K562 (cell line): ENCODE results near the gene LMO2. TPM values are rescaled to one million over a fixed set of nuclear protein-coding genes. Genes with fewer than 3 reads are reported as not detected.

Experiments
- ETV1 ChIP-seq: fragments of 450-650 bp; conservative IDR thresholded peaks from 2 replicates; pipeline ENCODE4 v1.6.1; 2016; ENCODE audit warnings: missing genetic modification characterization, control low read depth, low read depth, missing compliant biosample characterization
- GABPB2 ChIP-seq: fragments of 250-450 bp; sonication (Bioruptor Pico); conservative IDR thresholded peaks from 2 replicates; pipeline ENCODE4 v1.5.1; 2021; ENCODE audit warnings: mild to moderate bottlenecking
- HSF4 ChIP-seq: fragments of 250-450 bp; sonication (Bioruptor Pico); IDR thresholded peaks from 2 replicates; pipeline ENCODE4 v2.1.2; 2022; ENCODE audit warnings: mild to moderate bottlenecking, moderate library complexity, borderline replicate concordance
- JUND ChIP-seq, 2 experiments: IDR thresholded peaks; 2 replicates in 1 of 2; 3 replicates in 1 of 2; pipeline ENCODE4 v1.6.1; 2011; ENCODE audit warnings: borderline replicate concordance in 2 of 2, low read depth in 2 of 2, low read length in 2 of 2, improper control_type of control experiment in 1 of 2, missing biosample characterization in 1 of 2, missing genetic modification characterization in 1 of 2, missing genetic modification reagents in 1 of 2
- NKRF ChIP-seq: fragments of 450-650 bp; IDR thresholded peaks from 2 replicates; pipeline ENCODE4 v1.6.1; 2016; ENCODE audit warnings: borderline replicate concordance
- OTX1 ChIP-seq: fragments of 450-650 bp; formaldehyde crosslinking; IDR thresholded peaks from 2 replicates; pipeline ENCODE4 v1.4.0; 2022; ENCODE audit warnings: mild to moderate bottlenecking
- PHF21A ChIP-seq: fragments of 450-650 bp; IDR thresholded peaks from 2 replicates; pipeline ENCODE4 v1.6.1; 2017; ENCODE audit warnings: low read depth, borderline replicate concordance
- SMAD4 ChIP-seq: fragments of 250-450 bp; sonication (Bioruptor Pico); conservative IDR thresholded peaks from 2 replicates; pipeline ENCODE4 v1.8.0; 2021; ENCODE audit warnings: inconsistent platforms, mild to moderate bottlenecking, moderate library complexity
- SPI1 ChIP-seq: IDR thresholded peaks from 2 replicates; pipeline ENCODE4 v1.6.1; 2011; ENCODE audit warnings: low read depth, low read length, control low read depth, borderline replicate concordance
- TCFL5 ChIP-seq: fragments of 250-450 bp; sonication (Bioruptor Pico); conservative IDR thresholded peaks from 2 replicates; pipeline ENCODE4 v1.6.1; 2021; ENCODE audit warnings: mild to moderate bottlenecking, moderate library complexity, matching md5 sums
- ZBTB17 ChIP-seq: fragments of 450-650 bp; formaldehyde crosslinking; IDR thresholded peaks from 2 replicates; pipeline ENCODE4 v1.4.0; 2020; ENCODE audit warnings: mild to moderate bottlenecking
- ZNF592 ChIP-seq: fragments of 450-650 bp; IDR thresholded peaks from 2 replicates; pipeline ENCODE4 v1.6.1; 2017; ENCODE audit warnings: antibody characterized with exemption, mild to moderate bottlenecking
- ZNF696 ChIP-seq: fragments of 250-450 bp; sonication (Bioruptor Pico); conservative IDR thresholded peaks from 2 replicates; pipeline ENCODE4 v1.4.0; 2020; ENCODE audit warnings: mild to moderate bottlenecking, moderate library complexity
- polyA plus RNA-seq, 8 experiments: library from polyadenylated mRNA; depleted of rRNA in 4 of 8; stranded (reverse) in 5 of 8; unstranded in 3 of 8; fragments of >200 nt; fragmentation: Nextera tagmentation in 2 of 8; fragmentation: Illumina TruSeq in 1 of 8; extraction: Ambion mirVana in 2 of 8; extraction: Trizol in 1 of 8; gene quantifications; 2 replicates each; pipeline versions ENCODE4 v1.2.1 to v1.2.3, GENCODE V29; 2011 to 2014; ENCODE audit warnings: inconsistent platforms in 1 of 8, missing spikeins in 1 of 8
- total RNA-seq, 7 experiments: library from RNA; depleted of rRNA in 6 of 7; stranded (reverse); fragments of >200 nt in 6 of 7; fragmentation: Illumina TruSeq in 2 of 7; extraction: Trizol in 2 of 7; gene quantifications; 2 replicates each; pipeline versions ENCODE4 v1.2.1 to v1.2.3, GENCODE V29; 2011 to 2021; ENCODE audit warnings: low replicate concordance in 1 of 7
- TF ChIP-seq, protein P1 (sequence below): fragments of 450-650 bp; conservative IDR thresholded peaks from 2 replicates; pipeline ENCODE4 v1.6.1; 2016; ENCODE audit warnings: missing genetic modification characterization, low read depth, mild to moderate bottlenecking, missing compliant biosample characterization, moderate library complexity
- TF ChIP-seq, protein P2 (sequence below): sonication (generic); formaldehyde crosslinking; IDR thresholded peaks from 2 replicates; pipeline ENCODE4 v1.5.0; 2020; ENCODE audit warnings: missing genetic modification reagents
- TF ChIP-seq, protein P3 (sequence below): fragments of 250-450 bp; sonication (Bioruptor Pico); IDR thresholded peaks from 2 replicates; pipeline ENCODE4 v1.8.0; 2021; ENCODE audit warnings: moderate library complexity, mild to moderate bottlenecking, inconsistent platforms

LMO2 gene
- total and polyA plus RNA-seq, 9 of the 15 experiments (the other 6 are each of a cell fraction or from before 2014, with no cell fraction given): 6.9 to 126 (median 91.5) TPM

DNA sequence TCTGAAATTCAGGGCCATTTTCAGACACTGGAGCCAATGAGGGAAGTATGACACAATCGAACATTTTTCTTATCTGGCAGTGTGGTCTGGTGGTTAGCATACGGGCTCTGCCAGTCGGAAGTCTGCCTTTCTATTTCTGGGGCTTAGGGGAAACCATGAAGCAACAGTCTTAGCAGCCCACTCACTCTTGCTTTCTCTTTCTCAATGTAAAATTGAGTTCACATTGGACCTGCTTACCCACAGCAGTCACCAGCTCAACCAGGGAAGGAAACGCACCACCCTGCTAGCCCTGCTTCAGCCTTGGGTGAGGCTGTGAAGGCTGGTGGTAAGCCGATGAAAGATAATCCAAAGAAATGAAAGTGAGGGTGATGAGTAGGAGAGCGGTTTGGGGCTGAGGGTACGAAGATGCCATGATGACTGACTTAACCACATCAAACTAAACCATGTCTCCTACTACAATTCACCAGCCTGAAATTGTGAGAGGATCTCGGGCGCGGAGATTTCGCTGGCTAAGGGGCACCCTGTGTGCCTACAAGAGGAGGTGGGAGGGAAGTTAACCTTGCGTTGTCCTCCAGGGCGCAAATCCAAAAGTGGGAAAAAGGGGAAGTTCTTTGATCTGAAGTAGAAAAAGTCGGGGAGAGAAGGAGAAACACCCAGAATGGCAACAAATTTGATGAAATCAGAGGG lies 2.0 kb upstream of the LMO2 start (continued):
- TF ChIP-seq SPI1 (peak; percentile 83), ETV1 (tag) (peak; percentile 74), ZNF696 (CRISPR knock-in tag) (no peak), NKRF (peak; percentile 22; the same call in 1 of the 2 replicates), OTX1 (peak; percentile 66; the same call in 1 of the 2 replicates), GABPB2 (CRISPR knock-in tag) (0 out of 2 replicates have a peak, but pooled peaks have one; percentile 28), HSF4 (CRISPR knock-in tag) (no peak), PHF21A (no peak), ZNF592 (peak; percentile 71), JUND (IDR thresholded peaks at IDR 0.05; ENCODE audit: borderline replicate concordance, low read depth, low read length) (no peak), JUND (tag; IDR thresholded peaks at IDR 0.05; ENCODE audit: borderline replicate concordance, low read depth, low read length) (0 out of 3 replicates have a peak, but pooled peaks have one; percentile 7), ZBTB17 (CRISPR knock-in tag) (no peak; the same call in 1 of the 2 replicates), SMAD4 (peak; percentile 58), TCFL5 (CRISPR knock-in tag) (0 out of 2 replicates have a peak, but pooled peaks have one; percentile 19)
- TF ChIP-seq, protein P1, sequence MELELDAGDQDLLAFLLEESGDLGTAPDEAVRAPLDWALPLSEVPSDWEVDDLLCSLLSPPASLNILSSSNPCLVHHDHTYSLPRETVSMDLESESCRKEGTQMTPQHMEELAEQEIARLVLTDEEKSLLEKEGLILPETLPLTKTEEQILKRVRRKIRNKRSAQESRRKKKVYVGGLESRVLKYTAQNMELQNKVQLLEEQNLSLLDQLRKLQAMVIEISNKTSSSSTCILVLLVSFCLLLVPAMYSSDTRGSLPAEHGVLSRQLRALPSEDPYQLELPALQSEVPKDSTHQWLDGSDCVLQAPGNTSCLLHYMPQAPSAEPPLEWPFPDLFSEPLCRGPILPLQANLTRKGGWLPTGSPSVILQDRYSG: 0 out of 2 replicates have a peak, but pooled peaks have one; percentile 45
- TF ChIP-seq, protein P2, sequence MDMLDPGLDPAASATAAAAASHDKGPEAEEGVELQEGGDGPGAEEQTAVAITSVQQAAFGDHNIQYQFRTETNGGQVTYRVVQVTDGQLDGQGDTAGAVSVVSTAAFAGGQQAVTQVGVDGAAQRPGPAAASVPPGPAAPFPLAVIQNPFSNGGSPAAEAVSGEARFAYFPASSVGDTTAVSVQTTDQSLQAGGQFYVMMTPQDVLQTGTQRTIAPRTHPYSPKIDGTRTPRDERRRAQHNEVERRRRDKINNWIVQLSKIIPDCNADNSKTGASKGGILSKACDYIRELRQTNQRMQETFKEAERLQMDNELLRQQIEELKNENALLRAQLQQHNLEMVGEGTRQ (CRISPR knock-in tag): no peak
- TF ChIP-seq, protein P3, sequence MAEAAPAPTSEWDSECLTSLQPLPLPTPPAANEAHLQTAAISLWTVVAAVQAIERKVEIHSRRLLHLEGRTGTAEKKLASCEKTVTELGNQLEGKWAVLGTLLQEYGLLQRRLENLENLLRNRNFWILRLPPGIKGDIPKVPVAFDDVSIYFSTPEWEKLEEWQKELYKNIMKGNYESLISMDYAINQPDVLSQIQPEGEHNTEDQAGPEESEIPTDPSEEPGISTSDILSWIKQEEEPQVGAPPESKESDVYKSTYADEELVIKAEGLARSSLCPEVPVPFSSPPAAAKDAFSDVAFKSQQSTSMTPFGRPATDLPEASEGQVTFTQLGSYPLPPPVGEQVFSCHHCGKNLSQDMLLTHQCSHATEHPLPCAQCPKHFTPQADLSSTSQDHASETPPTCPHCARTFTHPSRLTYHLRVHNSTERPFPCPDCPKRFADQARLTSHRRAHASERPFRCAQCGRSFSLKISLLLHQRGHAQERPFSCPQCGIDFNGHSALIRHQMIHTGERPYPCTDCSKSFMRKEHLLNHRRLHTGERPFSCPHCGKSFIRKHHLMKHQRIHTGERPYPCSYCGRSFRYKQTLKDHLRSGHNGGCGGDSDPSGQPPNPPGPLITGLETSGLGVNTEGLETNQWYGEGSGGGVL (CRISPR knock-in tag): no peak
